Esophagus squamous epithelium (tissue), 5 donors: Measurements from ENCODE around the gene COL6A3. TPM values are rescaled to one million over a fixed set of nuclear protein-coding genes. Genes with fewer than 3 reads are reported as not detected.
A peak's percentile ranks its signal among the peaks of the same experiment; 100 is the strongest.

ENCODE experiments used
- DNase-seq: peaks from one replicate; lab custom pipeline; 2025; lab: John Stamatoyannopoulos, UW
- H3K27ac ChIP-seq, 4 donors: fragments of 200-600 bp; sonication (generic); one replicate each; pipeline ENCODE4 v1.5.1; 2016 to 2019; ENCODE audit warnings: mild to moderate bottlenecking in 1 of 4
- H3K27me3 ChIP-seq, 4 donors: fragments of 200-600 bp; sonication (generic); 1 replicate in 3 of 4; 2 replicates in 1 of 4; pipeline versions ENCODE4 v1.5.1 to v1.6.0; 2017 to 2021; ENCODE audit warnings: antibody characterized with exemption in 1 of 4
- H3K36me3 ChIP-seq, 3 donors: fragments of 200-600 bp; sonication (generic); one replicate each; pipeline ENCODE4 v1.5.1; 2016 to 2019
- H3K4me1 ChIP-seq, 3 donors: fragments of 200-600 bp; sonication (generic); one replicate each; pipeline ENCODE4 v1.5.1; 2017 to 2019
- H3K4me3 ChIP-seq, 4 donors: fragments of 200-600 bp; sonication (generic); 1 replicate in 3 of 4; 2 replicates in 1 of 4; pipeline ENCODE4 v1.5.1; 2016 to 2019; ENCODE audit warnings: mild to moderate bottlenecking in 2 of 4, moderate library complexity in 1 of 4
- H3K9me3 ChIP-seq, 3 donors: fragments of 200-600 bp; sonication (generic); one replicate each; pipeline ENCODE4 v1.5.1; 2016 to 2019
- POLR2A ChIP-seq, 4 donors: fragments of 450-650 bp; IDR thresholded peaks; one replicate each; pipeline ENCODE4 v1.6.1; 2017; ENCODE audit warnings: antibody characterized with exemption in 4 of 4, mild to moderate bottlenecking in 4 of 4, moderate library complexity in 3 of 4
- WGBS, 2 donors: methylation state at CpG; one replicate each; pipeline ENCODE4 v1.1.5; 2018; 5-methylcytosine and 5-hydroxymethylcytosine counted together
- intact Hi-C: fragments of 100-400 bp; cut with DNase I; formaldehyde crosslinking; loops from one replicate; pipeline ENCODE4 v1.15.0; 2022
- total RNA-seq, 4 donors: library from RNA; depleted of rRNA; stranded (reverse); fragments of >200 nt; gene quantifications; one replicate each; pipeline ENCODE4 v1.1.0, GENCODE V29; 2016
- TF ChIP-seq, protein P1 (sequence below), 6 experiments: fragments of 450-650 bp in 4 of 6; fragments of 200-600 bp in 2 of 6; sonication (generic) in 2 of 6; IDR thresholded peaks; one replicate each; pipeline ENCODE4 v1.5.1; 2016 to 2019; ENCODE audit warnings: antibody characterized with exemption in 6 of 6, mild to moderate bottlenecking in 4 of 6, moderate library complexity in 4 of 6
- donor health status: DM: yes; HTN: yes; CAD: no.

The COL6A3 gene
- total RNA-seq, 4 donors from 2014 or later: 8.9 to 138 (median 46.5) TPM

DNA sequence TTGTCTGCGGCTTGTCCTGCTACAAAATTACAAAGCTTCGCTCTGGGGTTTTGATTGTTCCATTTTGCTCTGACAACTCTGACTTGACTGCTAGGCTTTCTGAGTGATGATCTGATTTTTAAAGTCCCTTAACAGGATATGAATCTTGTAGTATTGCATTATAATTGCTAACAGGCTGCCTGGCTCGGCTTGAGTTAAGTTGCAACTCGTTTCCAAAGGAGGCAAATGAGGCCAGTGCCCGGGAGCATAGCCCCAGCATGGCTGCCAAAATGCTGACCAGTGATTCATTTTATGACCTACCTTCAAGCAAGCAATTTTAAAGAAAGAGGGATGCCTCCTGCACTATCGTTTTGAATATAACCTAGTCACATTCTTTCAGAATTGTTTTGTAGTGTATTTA is 135.4 kb downstream of the COL6A3 start:
- Histone ChIP-seq H3K27me3 (peaks cover 0 to 6% (median 0%) of the 10 kb centered on the region in 4 donors), H3K36me3 (no peaks in the 10 kb centered on the region), H3K4me3 (peak overlapping the region in 1 of 4 donors; percentile 12), H3K4me1 (peaks cover 0 to 8% (median 7%) of the 10 kb centered on the region in 3 donors), H3K27ac (peak overlapping the region; percentile 51 to 72 (median 55)), H3K9me3 (no peaks in the 10 kb centered on the region)
- 45 to 51% methylated on average over 6 of the region's 6 CpGs for WGBS, 2 donors
- no peak for TF ChIP-seq POLR2A (IDR thresholded peaks at IDR 0.05)
- TF ChIP-seq, protein P1, sequence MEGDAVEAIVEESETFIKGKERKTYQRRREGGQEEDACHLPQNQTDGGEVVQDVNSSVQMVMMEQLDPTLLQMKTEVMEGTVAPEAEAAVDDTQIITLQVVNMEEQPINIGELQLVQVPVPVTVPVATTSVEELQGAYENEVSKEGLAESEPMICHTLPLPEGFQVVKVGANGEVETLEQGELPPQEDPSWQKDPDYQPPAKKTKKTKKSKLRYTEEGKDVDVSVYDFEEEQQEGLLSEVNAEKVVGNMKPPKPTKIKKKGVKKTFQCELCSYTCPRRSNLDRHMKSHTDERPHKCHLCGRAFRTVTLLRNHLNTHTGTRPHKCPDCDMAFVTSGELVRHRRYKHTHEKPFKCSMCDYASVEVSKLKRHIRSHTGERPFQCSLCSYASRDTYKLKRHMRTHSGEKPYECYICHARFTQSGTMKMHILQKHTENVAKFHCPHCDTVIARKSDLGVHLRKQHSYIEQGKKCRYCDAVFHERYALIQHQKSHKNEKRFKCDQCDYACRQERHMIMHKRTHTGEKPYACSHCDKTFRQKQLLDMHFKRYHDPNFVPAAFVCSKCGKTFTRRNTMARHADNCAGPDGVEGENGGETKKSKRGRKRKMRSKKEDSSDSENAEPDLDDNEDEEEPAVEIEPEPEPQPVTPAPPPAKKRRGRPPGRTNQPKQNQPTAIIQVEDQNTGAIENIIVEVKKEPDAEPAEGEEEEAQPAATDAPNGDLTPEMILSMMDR (IDR thresholded peaks at IDR 0.05): no peak
- DNase-seq: no peak
- intact Hi-C loops: no loop called here

DNA sequence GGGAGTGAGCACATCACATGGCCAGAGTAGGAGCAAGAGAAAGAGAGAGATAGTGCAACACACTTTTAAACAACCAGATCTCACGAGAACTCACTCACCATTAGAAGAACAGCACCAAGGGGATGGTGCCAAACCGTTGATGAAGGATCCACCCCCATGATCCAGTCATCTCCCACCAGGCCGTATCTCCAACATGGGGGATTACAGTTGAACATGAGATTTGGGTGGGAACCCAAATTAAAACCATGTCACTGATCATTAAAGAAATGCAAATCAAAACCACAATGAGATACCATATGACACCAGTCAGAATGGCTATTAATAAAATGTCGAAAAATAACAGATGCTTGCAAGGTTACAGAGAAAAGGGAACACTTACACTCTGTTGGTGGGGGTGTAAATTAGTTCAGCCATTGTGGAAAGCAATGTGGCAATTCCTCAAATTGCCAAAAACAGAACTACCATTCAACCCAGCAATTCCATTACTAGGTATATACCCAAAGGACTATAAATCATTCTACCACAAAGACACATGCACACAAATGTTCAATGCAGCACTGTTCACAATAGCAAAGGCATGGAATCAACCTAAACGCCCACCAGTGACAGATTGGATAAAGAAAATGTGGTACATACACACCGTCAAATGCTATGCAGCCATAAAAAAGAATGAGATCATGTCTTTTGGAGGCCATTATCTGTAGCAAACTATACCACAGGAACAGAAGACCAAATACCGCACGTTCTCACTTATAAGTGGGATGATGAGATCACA is 137.1 kb downstream of the COL6A3 start:
- WGBS, 2 donors: 78 to 84% methylated on average over 8 of the region's 8 CpGs
- Histone ChIP-seq H3K27me3 (peaks cover 0 to 6% (median 0%) of the 10 kb centered on the region in 4 donors), H3K9me3 (no peaks in the 10 kb centered on the region), H3K27ac (no peak overlapping the region), H3K4me3 (no peak overlapping the region), H3K36me3 (no peaks in the 10 kb centered on the region), H3K4me1 (peaks cover 0 to 8% (median 7%) of the 10 kb centered on the region in 3 donors)
- no peak for DNase-seq
- TF ChIP-seq, protein P1 (IDR thresholded peaks at IDR 0.05): no peak
- TF ChIP-seq POLR2A (IDR thresholded peaks at IDR 0.05): no peak
- intact Hi-C loops: no loop called here

Other genes starting within 250 kb of the COL6A3 start
- 10 to 100 TPM in 2 of 4 donors, 1 to 10 TPM in 2; 1.8 to 10.5 (median 7.6) TPM for gene MLPH, start 73.1 kb upstream of the COL6A3 start, total RNA-seq
- gene PRLH, start 152.4 kb upstream of the COL6A3 start, total RNA-seq: not detected
- 10 to 100 TPM in 1 of 4 donors, 1 to 10 TPM in 3; 2.0 to 11.1 (median 6.4) TPM for gene RAB17, start 176.6 kb upstream of the COL6A3 start, total RNA-seq
- gene LRRFIP1, start 213.4 kb upstream of the COL6A3 start, total RNA-seq: 100 to 1,000 TPM in 2 of 4 donors, 10 to 100 TPM in 2; 84.9 to 152 (median 120) TPM